WTC11 (cell line): ENCODE results near the gene TSEN2. TPM values are rescaled to one million over a fixed set of nuclear protein-coding genes. Genes with fewer than 3 reads are reported as not detected.

Experiments used
- ATAC-seq: fragments of 200-7000 bp; cut with Tn5 transposase; 2 replicates; pipeline ENCODE4 v1.10.0; 2021; ENCODE audit warnings: mild to moderate bottlenecking, moderate library complexity
- CTCF ChIA-PET: fragments of 300-600 bp; sonication (Branson Sonifier 250); formaldehyde crosslinking; loops from one replicate; lab custom pipeline; 2021; ENCODE audit warnings: antibody characterized with exemption; lab: Charles Lee
- POLR2A ChIA-PET: fragments of 350-600 bp; sonication (Branson Sonifier 250); formaldehyde crosslinking; loops from one replicate; lab custom pipeline; 2021; ENCODE audit warnings: antibody characterized with exemption; lab: Charles Lee
- DNase-seq: peaks from one replicate; pipeline ENCODE4 v3.0.0; 2021; ENCODE audit warnings: low spot score
- H3K27ac Mint-ChIP-seq: 2 replicates; pipeline ENCODE4 v1.8.0; 2021; ENCODE audit warnings: mixed read lengths
- H3K27me3 Mint-ChIP-seq: 2 replicates; pipeline ENCODE4 v1.8.0; 2021; ENCODE audit warnings: low read depth, mild to moderate bottlenecking, moderate library complexity, mixed read lengths
- H3K36me3 Mint-ChIP-seq: 2 replicates; pipeline ENCODE4 v1.8.0; 2021; ENCODE audit warnings: mixed read lengths
- H3K4me1 Mint-ChIP-seq: 2 replicates; pipeline ENCODE4 v1.8.0; 2022; ENCODE audit warnings: mixed read lengths
- H3K4me3 Mint-ChIP-seq: 2 replicates; pipeline ENCODE4 v1.8.0; 2021; ENCODE audit warnings: mild to moderate bottlenecking, moderate library complexity, mixed read lengths
- H3K9me3 Mint-ChIP-seq: 2 replicates; pipeline ENCODE4 v1.8.0; 2021; ENCODE audit warnings: mixed read lengths
- CBFB ChIP-seq: sonication (generic); formaldehyde crosslinking; IDR thresholded peaks from 2 replicates; pipeline ENCODE4 v1.8.1; 2022; ENCODE audit warnings: mild to moderate bottlenecking, low read depth, missing genetic modification reagents
- E2F1 ChIP-seq: sonication (generic); formaldehyde crosslinking; IDR thresholded peaks from 2 replicates; pipeline ENCODE4 v1.8.0; 2022; ENCODE audit warnings: mild to moderate bottlenecking, missing genetic modification reagents
- ELF4 ChIP-seq: sonication (generic); formaldehyde crosslinking; IDR thresholded peaks from 2 replicates; pipeline ENCODE4 v1.8.1; 2022; ENCODE audit warnings: low read depth, mild to moderate bottlenecking, moderate library complexity, missing genetic modification reagents
- ESRRA ChIP-seq: sonication (generic); formaldehyde crosslinking; IDR thresholded peaks from 2 replicates; pipeline ENCODE4 v1.8.1; 2022; ENCODE audit warnings: mild to moderate bottlenecking, missing genetic modification reagents, borderline replicate concordance
- ETV6 ChIP-seq: sonication (generic); formaldehyde crosslinking; IDR thresholded peaks from 2 replicates; pipeline ENCODE4 v1.8.1; 2022; ENCODE audit warnings: mild to moderate bottlenecking, missing genetic modification reagents
- FOXJ3 ChIP-seq: sonication (generic); formaldehyde crosslinking; IDR thresholded peaks from 2 replicates; pipeline ENCODE4 v1.9.0; 2021; ENCODE audit warnings: missing genetic modification reagents, mild to moderate bottlenecking, borderline replicate concordance
- FOXP1 ChIP-seq: sonication (generic); formaldehyde crosslinking; IDR thresholded peaks from 2 replicates; pipeline ENCODE4 v1.8.0; 2022; ENCODE audit warnings: missing genetic modification reagents, mild to moderate bottlenecking, moderate library complexity, borderline replicate concordance
- GRHL2 ChIP-seq: fragments of 250-450 bp; sonication (Bioruptor Pico); IDR thresholded peaks from 2 replicates; pipeline ENCODE4 v1.8.0; 2022; ENCODE audit warnings: mild to moderate bottlenecking, moderate library complexity; ENCODE audit not compliant: insufficient replicate concordance, severe bottlenecking
- IRF2 ChIP-seq: sonication (generic); formaldehyde crosslinking; IDR thresholded peaks from 2 replicates; pipeline ENCODE4 v1.8.0; 2022; ENCODE audit warnings: low read depth, missing genetic modification reagents, borderline replicate concordance
- JAZF1 ChIP-seq: fragments of 250-450 bp; sonication (Bioruptor Pico); IDR thresholded peaks from 2 replicates; pipeline ENCODE4 v1.9.0; 2021; ENCODE audit warnings: moderate library complexity, mild to moderate bottlenecking, inconsistent platforms
- MYBL2 ChIP-seq: sonication (generic); formaldehyde crosslinking; IDR thresholded peaks from 2 replicates; pipeline ENCODE4 v1.8.1; 2023; ENCODE audit warnings: mild to moderate bottlenecking, moderate library complexity, missing genetic modification reagents
- NFYB ChIP-seq: sonication (generic); formaldehyde crosslinking; conservative IDR thresholded peaks from 2 replicates; pipeline ENCODE4 v1.8.0; 2022; ENCODE audit warnings: low read depth, missing genetic modification reagents
- NR2C2 ChIP-seq: sonication (generic); formaldehyde crosslinking; IDR thresholded peaks from 2 replicates; pipeline ENCODE4 v1.8.0; 2022; ENCODE audit warnings: mild to moderate bottlenecking, missing genetic modification reagents
- TCF7 ChIP-seq: sonication (generic); formaldehyde crosslinking; IDR thresholded peaks from 2 replicates; pipeline ENCODE4 v1.8.0; 2022; ENCODE audit warnings: mild to moderate bottlenecking, low read depth, missing genetic modification reagents, moderate library complexity
- TEAD1 ChIP-seq: sonication (generic); formaldehyde crosslinking; IDR thresholded peaks from 2 replicates; pipeline ENCODE4 v1.8.0; 2022; ENCODE audit warnings: mild to moderate bottlenecking, missing genetic modification reagents
- ZNF138 ChIP-seq: sonication (generic); formaldehyde crosslinking; conservative IDR thresholded peaks from 2 replicates; pipeline ENCODE4 v1.8.1; 2022; ENCODE audit warnings: mild to moderate bottlenecking, moderate library complexity, missing genetic modification reagents
- ZNF219 ChIP-seq: sonication (generic); formaldehyde crosslinking; IDR thresholded peaks from 2 replicates; pipeline ENCODE4 v1.8.0; 2023; ENCODE audit warnings: missing genetic modification reagents, mild to moderate bottlenecking, borderline replicate concordance
- ZNF671 ChIP-seq: fragments of 250-450 bp; sonication (Bioruptor Pico); IDR thresholded peaks from 2 replicates; pipeline ENCODE4 v1.8.0; 2021; ENCODE audit warnings: mild to moderate bottlenecking
- total RNA-seq: library from RNA; stranded (reverse); gene quantifications from 3 replicates; pipeline ENCODE4 v1.2.3, GENCODE V29; 2021
- TF ChIP-seq, protein P1 (sequence below): sonication (generic); formaldehyde crosslinking; IDR thresholded peaks from 2 replicates; pipeline ENCODE4 v1.8.1; 2023; ENCODE audit warnings: mild to moderate bottlenecking, missing genetic modification reagents, moderate library complexity
- TF ChIP-seq, protein P2 (sequence below): sonication (generic); formaldehyde crosslinking; IDR thresholded peaks from 2 replicates; pipeline ENCODE4 v1.8.1; 2022; ENCODE audit warnings: mild to moderate bottlenecking, missing genetic modification reagents, moderate library complexity, borderline replicate concordance
- TF ChIP-seq, protein P3 (sequence below): sonication (generic); formaldehyde crosslinking; IDR thresholded peaks from 2 replicates; pipeline ENCODE4 v1.8.1; 2022; ENCODE audit warnings: low read depth, missing genetic modification reagents, borderline replicate concordance

The TSEN2 gene
- total RNA-seq, 1 experiment from 2014 or later = 21.1 TPM

- ATAC-seq (no peak), DNase-seq (no peak)
- TF ChIP-seq, protein P1, sequence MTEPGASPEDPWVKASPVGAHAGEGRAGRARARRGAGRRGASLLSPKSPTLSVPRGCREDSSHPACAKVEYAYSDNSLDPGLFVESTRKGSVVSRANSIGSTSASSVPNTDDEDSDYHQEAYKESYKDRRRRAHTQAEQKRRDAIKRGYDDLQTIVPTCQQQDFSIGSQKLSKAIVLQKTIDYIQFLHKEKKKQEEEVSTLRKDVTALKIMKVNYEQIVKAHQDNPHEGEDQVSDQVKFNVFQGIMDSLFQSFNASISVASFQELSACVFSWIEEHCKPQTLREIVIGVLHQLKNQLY (CRISPR knock-in tag) = no peak
- TF ChIP-seq, protein P2, sequence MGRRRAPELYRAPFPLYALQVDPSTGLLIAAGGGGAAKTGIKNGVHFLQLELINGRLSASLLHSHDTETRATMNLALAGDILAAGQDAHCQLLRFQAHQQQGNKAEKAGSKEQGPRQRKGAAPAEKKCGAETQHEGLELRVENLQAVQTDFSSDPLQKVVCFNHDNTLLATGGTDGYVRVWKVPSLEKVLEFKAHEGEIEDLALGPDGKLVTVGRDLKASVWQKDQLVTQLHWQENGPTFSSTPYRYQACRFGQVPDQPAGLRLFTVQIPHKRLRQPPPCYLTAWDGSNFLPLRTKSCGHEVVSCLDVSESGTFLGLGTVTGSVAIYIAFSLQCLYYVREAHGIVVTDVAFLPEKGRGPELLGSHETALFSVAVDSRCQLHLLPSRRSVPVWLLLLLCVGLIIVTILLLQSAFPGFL (CRISPR knock-in tag) = no peak
- TF ChIP-seq CBFB (CRISPR knock-in tag) (no peak), E2F1 (CRISPR knock-in tag) (no peak), ZNF138 (CRISPR knock-in tag) (no peak), GRHL2 (CRISPR knock-in tag) (no peak), ELF4 (CRISPR knock-in tag) (no peak), JAZF1 (CRISPR knock-in tag) (no peak), TCF7 (no peak), IRF2 (CRISPR knock-in tag) (no peak), NFYB (CRISPR knock-in tag) (no peak), ESRRA (CRISPR knock-in tag) (no peak), MYBL2 (CRISPR knock-in tag) (no peak), ETV6 (no peak), FOXP1 (CRISPR knock-in tag) (no peak), ZNF671 (CRISPR knock-in tag) (no peak), FOXJ3 (no peak)
- TF ChIP-seq, protein P3, sequence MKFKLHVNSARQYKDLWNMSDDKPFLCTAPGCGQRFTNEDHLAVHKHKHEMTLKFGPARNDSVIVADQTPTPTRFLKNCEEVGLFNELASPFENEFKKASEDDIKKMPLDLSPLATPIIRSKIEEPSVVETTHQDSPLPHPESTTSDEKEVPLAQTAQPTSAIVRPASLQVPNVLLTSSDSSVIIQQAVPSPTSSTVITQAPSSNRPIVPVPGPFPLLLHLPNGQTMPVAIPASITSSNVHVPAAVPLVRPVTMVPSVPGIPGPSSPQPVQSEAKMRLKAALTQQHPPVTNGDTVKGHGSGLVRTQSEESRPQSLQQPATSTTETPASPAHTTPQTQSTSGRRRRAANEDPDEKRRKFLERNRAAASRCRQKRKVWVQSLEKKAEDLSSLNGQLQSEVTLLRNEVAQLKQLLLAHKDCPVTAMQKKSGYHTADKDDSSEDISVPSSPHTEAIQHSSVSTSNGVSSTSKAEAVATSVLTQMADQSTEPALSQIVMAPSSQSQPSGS (CRISPR knock-in tag) = no peak
- peaks cover 71% of the 10 kb centered on the region for H3K36me3 Mint-ChIP-seq
- no peaks in the 10 kb centered on the region for H3K4me1 Mint-ChIP-seq
- H3K9me3 Mint-ChIP-seq = no peaks in the 10 kb centered on the region
- no peak overlapping the region for H3K4me3 Mint-ChIP-seq
- no peak overlapping the region for H3K27ac Mint-ChIP-seq
- no peaks in the 10 kb centered on the region for H3K27me3 Mint-ChIP-seq
- ChIA-PET CTCF (interaction anchor here (0.6 kb wide), 1 partner anchor 79 kb away, joined by 3 read pairs; no protein-coding TSS in a partner anchor), POLR2A (no interaction called here)
Observed at GRCh38 chr3:12499474-12499873, 15.2 kb downstream of the TSEN2 start.

GRCh38 chr3:12501360-12502020 is 17.2 kb downstream of the TSEN2 start:
- Mint-ChIP-seq H3K4me1 (no peaks in the 10 kb centered on the region), H3K27me3 (no peaks in the 10 kb centered on the region), H3K36me3 (peaks cover 72% of the 10 kb centered on the region), H3K9me3 (no peaks in the 10 kb centered on the region)
- CTCF ChIA-PET = no interaction called here
- no peak for DNase-seq
- POLR2A ChIA-PET = no interaction called here
- TF ChIP-seq TEAD1 = no peak
- no peak for TF ChIP-seq ZNF219
- TF ChIP-seq NR2C2 (CRISPR knock-in tag) = no peak
- TF ChIP-seq, all 79 proteins: peak for 0
- no peak for ATAC-seq
- no peak overlapping the region for H3K27ac Mint-ChIP-seq
- no peak overlapping the region for H3K4me3 Mint-ChIP-seq
